BE2C (cell line): ENCODE data around the gene GP9.
"Not testable (repeated sequence)": the region's sequence is repeated elsewhere in the genome, so short reads cannot be mapped to it uniquely, and the experiment has no call there.

ENCODE experiments used
- DNase-seq: peaks from one replicate; pipeline ENCODE4 v3.0.0-alpha.2; 2020
- H3K27me3 ChIP-seq: fragments of 250-450 bp; sonication (Bioruptor Pico); 2 replicates; pipeline ENCODE4 v1.5.1; 2020; ENCODE audit warnings: mild to moderate bottlenecking
- H3K36me3 ChIP-seq: fragments of 250-450 bp; sonication (Bioruptor Pico); 2 replicates; pipeline ENCODE4 v1.5.1; 2020; ENCODE audit warnings: mild to moderate bottlenecking
- H3K4me1 ChIP-seq: fragments of 250-450 bp; sonication (Bioruptor Pico); 2 replicates; pipeline ENCODE4 v1.5.1; 2020
- H3K4me3 ChIP-seq: 2 replicates; pipeline ENCODE4 v1.5.1; 2011; ENCODE audit warnings: low read depth, low read length
- H3K9me3 ChIP-seq: fragments of 250-450 bp; sonication (Bioruptor Pico); 2 replicates; pipeline ENCODE4 v1.5.1; 2020
- TF ChIP-seq, protein P1 (sequence below): IDR thresholded peaks from 2 replicates; pipeline ENCODE4 v1.5.1; 2012; ENCODE audit warnings: mild to moderate bottlenecking, low read depth, low read length

GP9 gene

DNA sequence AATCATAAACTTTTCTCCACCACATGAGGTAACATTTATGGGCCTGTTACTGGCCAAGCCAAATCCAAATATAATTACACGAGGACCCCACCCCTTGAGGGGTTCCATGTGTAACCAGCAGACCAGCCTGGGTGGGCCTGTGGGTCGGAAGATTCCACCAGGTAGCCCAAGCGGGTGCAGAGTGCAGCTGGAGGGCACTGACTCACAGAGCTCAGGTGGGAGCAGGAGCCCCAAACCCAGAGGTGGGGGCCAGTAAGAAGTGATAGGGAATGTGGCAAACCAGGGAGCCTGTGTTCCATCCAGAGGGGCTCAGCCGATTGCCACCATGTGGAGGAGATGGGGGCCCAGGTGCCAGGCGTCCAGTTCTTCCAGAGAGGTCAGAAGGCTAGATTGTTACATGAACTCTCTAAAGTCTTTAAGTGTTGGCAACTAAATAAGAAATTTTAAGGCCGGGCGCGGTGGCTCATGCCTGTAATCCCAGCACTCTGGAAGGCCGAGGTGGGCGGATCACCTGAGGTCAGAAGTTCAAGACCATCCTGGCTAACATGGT is 2.6 kb downstream of the GP9 start:
- no peak overlapping the region for H3K4me3 ChIP-seq
- no peaks in the 10 kb centered on the region for H3K36me3 ChIP-seq
- TF ChIP-seq, protein P1, sequence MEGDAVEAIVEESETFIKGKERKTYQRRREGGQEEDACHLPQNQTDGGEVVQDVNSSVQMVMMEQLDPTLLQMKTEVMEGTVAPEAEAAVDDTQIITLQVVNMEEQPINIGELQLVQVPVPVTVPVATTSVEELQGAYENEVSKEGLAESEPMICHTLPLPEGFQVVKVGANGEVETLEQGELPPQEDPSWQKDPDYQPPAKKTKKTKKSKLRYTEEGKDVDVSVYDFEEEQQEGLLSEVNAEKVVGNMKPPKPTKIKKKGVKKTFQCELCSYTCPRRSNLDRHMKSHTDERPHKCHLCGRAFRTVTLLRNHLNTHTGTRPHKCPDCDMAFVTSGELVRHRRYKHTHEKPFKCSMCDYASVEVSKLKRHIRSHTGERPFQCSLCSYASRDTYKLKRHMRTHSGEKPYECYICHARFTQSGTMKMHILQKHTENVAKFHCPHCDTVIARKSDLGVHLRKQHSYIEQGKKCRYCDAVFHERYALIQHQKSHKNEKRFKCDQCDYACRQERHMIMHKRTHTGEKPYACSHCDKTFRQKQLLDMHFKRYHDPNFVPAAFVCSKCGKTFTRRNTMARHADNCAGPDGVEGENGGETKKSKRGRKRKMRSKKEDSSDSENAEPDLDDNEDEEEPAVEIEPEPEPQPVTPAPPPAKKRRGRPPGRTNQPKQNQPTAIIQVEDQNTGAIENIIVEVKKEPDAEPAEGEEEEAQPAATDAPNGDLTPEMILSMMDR: no peak
- H3K9me3 ChIP-seq: no peaks in the 10 kb centered on the region; the same call in 1 of the 2 replicates
- no peaks in the 10 kb centered on the region for H3K27me3 ChIP-seq
- no peaks in the 10 kb centered on the region; the same call in 1 of the 2 replicates for H3K4me1 ChIP-seq
- DNase-seq: no peak

DNA sequence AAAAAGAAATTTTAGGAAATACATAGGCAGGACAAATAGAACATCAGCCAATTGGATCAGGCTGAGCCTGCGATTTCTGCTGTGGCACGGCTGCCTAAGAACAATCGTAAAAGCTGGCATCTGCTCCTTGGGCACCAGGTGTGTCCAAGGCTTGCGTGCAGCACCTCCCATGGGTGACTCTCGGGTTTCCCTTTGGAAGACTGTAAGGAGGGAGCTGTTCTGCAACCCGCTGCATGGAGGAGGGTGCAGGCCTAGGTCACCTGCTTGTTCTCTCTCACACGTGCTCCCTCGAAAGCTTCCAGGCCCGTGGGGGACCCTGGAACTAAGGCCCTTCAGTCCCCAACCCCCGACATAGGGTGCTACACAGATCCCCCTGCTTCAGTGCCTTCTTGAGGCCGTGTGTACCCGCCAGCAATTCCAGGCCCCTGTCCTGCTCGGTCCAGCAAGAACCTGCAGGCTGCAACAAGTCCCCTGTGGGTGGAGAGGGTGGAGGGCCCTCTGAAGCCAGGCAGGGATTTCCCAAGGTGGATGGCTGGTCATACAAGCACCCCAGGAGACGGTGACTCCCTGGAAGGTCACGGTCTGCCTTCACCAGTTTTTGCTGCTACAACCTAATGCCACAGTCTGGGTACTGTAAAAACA is 3.4 kb downstream of the GP9 start:
- DNase-seq: no peak
- Histone ChIP-seq H3K4me1 (no peaks in the 10 kb centered on the region; the same call in 1 of the 2 replicates), H3K36me3 (no peaks in the 10 kb centered on the region), H3K27me3 (no peaks in the 10 kb centered on the region), H3K4me3 (no peak overlapping the region), H3K9me3 (no peaks in the 10 kb centered on the region; the same call in 1 of the 2 replicates)
- TF ChIP-seq, protein P1: no peak

DNA sequence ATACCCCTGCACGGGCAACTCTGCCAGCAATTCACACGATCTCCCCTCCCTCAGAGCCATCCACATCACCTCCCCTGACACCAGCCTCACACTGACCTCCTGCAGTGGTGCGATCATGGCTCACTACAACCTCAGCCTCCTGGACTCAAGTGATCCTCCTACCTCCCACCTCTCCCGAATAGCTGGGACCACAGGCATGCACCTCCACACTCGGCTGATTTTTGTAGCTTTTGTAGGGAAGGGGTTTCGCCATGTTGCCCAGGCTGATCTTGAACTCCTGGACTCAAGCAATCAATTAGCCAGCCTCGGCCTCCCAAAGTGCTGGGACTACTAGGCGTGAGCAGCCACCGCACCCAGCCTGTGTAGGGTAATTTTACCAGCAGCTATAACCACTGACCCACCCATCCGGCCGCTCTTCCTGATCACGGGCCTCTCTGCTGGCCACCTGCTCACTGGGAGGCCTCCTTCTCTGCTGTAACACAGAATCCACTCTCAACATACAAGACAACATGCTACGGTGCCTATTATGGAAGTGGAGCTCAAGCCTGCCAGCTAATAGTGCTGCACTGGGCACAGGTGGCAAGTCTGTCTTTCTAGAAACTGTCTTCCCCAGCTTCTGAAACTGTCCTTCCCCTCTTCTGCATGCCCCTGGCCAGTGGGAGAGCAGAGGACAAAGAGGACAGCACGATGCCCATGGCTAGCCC is 4.6 kb downstream of the GP9 start:
- TF ChIP-seq, protein P1: no peak
- no peaks in the 10 kb centered on the region; the same call in 1 of the 2 replicates for H3K9me3 ChIP-seq
- no peaks in the 10 kb centered on the region for H3K36me3 ChIP-seq
- no peak overlapping the region for H3K4me3 ChIP-seq
- no peak for DNase-seq
- no peaks in the 10 kb centered on the region; the same call in 1 of the 2 replicates for H3K4me1 ChIP-seq
- H3K27me3 ChIP-seq: no peaks in the 10 kb centered on the region

DNA sequence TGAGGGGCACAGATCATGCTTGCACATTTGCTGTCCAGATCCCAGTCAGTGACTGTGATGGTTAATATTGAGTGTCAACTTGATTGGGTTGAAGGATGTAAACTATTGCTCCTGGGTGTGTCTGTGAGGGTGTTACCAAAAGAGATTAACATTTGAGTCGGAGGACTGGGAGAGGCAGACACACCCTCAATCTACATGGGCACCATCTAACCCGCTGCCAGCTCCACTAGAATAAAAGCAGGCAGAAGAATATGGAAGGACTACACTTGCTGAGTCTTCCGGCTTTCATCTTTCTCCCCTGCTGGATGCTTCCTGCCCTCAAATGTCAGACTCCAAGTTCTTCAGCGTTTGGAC is 5.1 kb downstream of the GP9 start:
- no peak overlapping the region for H3K4me3 ChIP-seq
- no peaks in the 10 kb centered on the region; the same call in 1 of the 2 replicates for H3K9me3 ChIP-seq
- DNase-seq: no peak
- no peaks in the 10 kb centered on the region for H3K27me3 ChIP-seq
- H3K4me1 ChIP-seq: no peaks in the 10 kb centered on the region; the same call in 1 of the 2 replicates
- TF ChIP-seq, protein P1: no peak
- H3K36me3 ChIP-seq: no peaks in the 10 kb centered on the region

DNA sequence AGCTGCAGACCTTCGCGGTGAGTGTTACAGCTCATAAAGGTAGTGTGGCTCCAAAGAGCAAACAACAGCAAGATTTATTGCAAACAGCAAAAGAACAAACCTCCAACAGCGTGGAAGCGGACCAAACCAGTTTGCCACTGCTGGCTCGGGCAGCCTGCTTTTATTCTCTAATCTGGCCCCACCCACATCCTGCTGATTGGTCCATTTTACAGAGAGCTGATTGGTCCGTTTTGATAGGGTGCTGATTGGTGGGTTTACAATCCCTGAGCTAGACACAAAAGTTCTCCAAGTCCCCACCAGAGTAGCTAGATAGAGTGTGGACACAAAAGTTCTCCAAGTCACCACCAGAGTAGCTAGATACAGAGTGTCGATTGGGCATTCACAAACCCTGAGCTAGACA is 7.1 kb downstream of the GP9 start:
- not testable (repeated sequence) for H3K4me3 ChIP-seq, H3K4me1 ChIP-seq, H3K9me3 ChIP-seq, H3K36me3 ChIP-seq, DNase-seq, H3K27me3 ChIP-seq
- TF ChIP-seq, protein P1: peak; percentile 4; the same call in 1 of the 2 replicates
